Thoracic aorta (tissue), 2 donors: ENCODE data around the gene PACSIN2. TPM values are rescaled to one million over a fixed set of nuclear protein-coding genes. Genes with fewer than 3 reads are reported as not detected.
A peak's percentile ranks its signal among the peaks of the same experiment; 100 is the strongest.

Experiments
- ATAC-seq: fragments of 150-250 bp; one replicate; pipeline ENCODE4 v1.8.0; 2017; ENCODE audit warnings: low read depth; ENCODE audit not compliant: insufficient number of reproducible peaks, low FRiP score
- DNase-seq: peaks from one replicate; pipeline ENCODE4 v3.0.0-alpha.2; 2020; ENCODE audit warnings: low spot score
- H3K27ac ChIP-seq, 2 donors: fragments of 200-600 bp; sonication (generic); 1 replicate in 1 of 2; 2 replicates in 1 of 2; pipeline ENCODE4 v1.5.1; 2016; ENCODE audit warnings: mild to moderate bottlenecking in 2 of 2, moderate library complexity in 2 of 2
- H3K27me3 ChIP-seq: fragments of 200-600 bp; sonication (generic); replicated peaks from 2 replicates; pipeline ENCODE4 v1.6.0; 2016; ENCODE audit warnings: mild to moderate bottlenecking; ENCODE audit not compliant: insufficient read depth
- H3K36me3 ChIP-seq: fragments of 200-600 bp; sonication (generic); one replicate; pipeline ENCODE4 v1.5.1; 2016
- H3K4me1 ChIP-seq, 2 donors: fragments of 200-600 bp; sonication (generic); 1 replicate in 1 of 2; 2 replicates in 1 of 2; pipeline versions ENCODE4 v1.5.1 to v1.6.0; 2016; ENCODE audit warnings: low read depth in 2 of 2, mild to moderate bottlenecking in 1 of 2; ENCODE audit not compliant: control insufficient read depth in 1 of 2
- H3K4me3 ChIP-seq: fragments of 200-600 bp; sonication (generic); 2 replicates; pipeline ENCODE4 v1.5.1; 2016; ENCODE audit warnings: mild to moderate bottlenecking
- H3K9me3 ChIP-seq: fragments of 200-600 bp; sonication (generic); 2 replicates; pipeline ENCODE4 v1.5.1; 2016
- total RNA-seq, 2 donors: library from RNA; depleted of rRNA; stranded (reverse); fragments of >200 nt; gene quantifications; one replicate each; pipeline versions ENCODE4 v1.1.0 to v1.2.3, GENCODE V29; 2016
- TF ChIP-seq, protein P1 (sequence below): fragments of 200-600 bp; sonication (generic); IDR thresholded peaks from one replicate; pipeline ENCODE4 v1.5.1; 2019; ENCODE audit warnings: antibody characterized with exemption

The PACSIN2 gene
- total RNA-seq, 2 donors from 2014 or later, result 135 to 155 TPM

DNA sequence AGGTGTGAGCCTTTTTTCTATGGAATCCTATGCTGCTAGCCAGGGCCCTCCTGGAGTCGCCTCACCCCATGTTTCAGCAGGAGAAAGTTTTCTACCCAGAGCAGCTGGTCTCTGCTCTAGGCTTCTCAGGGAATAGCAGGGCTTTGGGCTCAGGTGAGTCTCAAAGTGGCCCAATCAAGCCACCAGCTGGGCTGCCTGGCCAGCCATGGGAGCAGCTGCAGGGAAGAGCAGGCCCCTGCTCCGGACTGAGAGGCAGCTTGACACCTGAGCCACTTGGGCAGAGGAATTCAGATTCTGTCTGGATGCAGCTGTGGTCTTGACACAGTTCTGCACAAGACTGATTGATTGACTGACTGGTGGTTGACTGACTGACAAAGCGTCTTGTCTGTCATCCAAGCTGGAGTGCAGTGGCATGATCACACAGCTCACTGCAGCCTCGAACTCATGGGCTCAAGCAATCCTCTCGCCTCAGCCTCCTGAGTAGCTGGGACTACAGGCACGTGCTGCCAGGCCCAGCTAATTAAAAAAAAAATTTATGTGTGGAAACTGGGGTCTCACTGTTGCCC is 100.4 kb downstream of the PACSIN2 start:
- H3K27me3 ChIP-seq, result no peaks in the 10 kb centered on the region
- peaks cover 14% of the 10 kb centered on the region for H3K36me3 ChIP-seq
- no peak overlapping the region for H3K4me3 ChIP-seq
- TF ChIP-seq, protein P1, sequence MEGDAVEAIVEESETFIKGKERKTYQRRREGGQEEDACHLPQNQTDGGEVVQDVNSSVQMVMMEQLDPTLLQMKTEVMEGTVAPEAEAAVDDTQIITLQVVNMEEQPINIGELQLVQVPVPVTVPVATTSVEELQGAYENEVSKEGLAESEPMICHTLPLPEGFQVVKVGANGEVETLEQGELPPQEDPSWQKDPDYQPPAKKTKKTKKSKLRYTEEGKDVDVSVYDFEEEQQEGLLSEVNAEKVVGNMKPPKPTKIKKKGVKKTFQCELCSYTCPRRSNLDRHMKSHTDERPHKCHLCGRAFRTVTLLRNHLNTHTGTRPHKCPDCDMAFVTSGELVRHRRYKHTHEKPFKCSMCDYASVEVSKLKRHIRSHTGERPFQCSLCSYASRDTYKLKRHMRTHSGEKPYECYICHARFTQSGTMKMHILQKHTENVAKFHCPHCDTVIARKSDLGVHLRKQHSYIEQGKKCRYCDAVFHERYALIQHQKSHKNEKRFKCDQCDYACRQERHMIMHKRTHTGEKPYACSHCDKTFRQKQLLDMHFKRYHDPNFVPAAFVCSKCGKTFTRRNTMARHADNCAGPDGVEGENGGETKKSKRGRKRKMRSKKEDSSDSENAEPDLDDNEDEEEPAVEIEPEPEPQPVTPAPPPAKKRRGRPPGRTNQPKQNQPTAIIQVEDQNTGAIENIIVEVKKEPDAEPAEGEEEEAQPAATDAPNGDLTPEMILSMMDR, result no peak
- H3K9me3 ChIP-seq, result no peaks in the 10 kb centered on the region
- H3K4me1 ChIP-seq, result peaks cover 3 to 29% of the 10 kb centered on the region in 2 donors
- ATAC-seq (no peak), DNase-seq (no peak)
- no peak overlapping the region for H3K27ac ChIP-seq

DNA sequence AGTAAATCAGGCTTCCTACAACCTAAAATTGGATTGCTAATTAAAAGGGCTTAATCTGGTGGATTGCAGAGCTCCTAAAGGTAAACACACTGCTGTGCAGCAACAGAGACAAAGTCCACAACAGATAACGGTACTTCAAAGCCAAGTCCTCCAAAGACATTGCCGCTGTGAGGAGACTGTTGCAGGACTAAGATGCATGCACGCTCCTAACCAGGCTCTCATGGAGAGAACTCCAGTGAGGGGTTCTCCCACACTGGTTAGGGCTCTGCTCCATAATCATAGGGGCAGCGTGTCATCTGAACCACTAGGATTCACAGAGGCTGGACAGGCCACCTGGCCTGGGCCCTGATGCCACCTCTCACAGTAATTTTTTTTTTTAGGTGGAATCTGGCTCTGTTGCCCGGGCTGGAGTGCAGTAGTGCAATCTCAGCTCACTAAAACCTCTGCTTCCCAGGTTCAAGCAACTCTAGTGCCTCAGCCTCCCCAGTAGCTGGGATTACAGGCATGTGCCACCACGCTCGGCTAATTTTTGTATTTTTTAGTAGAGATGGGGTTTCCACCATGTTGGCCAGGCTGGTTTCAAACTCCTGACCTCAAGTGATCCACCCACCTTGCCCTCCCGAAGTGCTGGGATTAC is 101.0 kb downstream of the PACSIN2 start:
- H3K4me1 ChIP-seq, result peaks cover 1 to 29% of the 10 kb centered on the region in 2 donors
- no peak for DNase-seq

DNA sequence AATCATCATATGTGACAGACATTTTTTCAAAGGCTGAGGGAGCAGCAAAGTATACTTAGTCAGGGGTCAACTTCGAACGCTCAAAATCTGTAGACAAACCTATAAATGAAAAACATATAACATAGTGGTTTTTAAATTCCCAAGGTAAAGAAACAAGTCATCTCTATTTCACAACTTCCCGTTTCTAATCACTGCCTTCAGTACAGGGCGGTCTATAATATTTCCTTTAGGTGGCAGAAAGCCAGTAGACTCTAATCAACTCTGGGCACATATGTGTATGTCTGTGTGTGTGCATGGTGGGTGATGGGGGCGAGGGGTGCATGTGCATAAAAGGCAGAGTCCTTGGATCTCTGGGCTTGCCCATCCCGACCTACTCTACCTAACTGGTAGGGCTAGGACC is 102.9 kb downstream of the PACSIN2 start:
- Histone ChIP-seq H3K27ac (no peak overlapping the region), H3K36me3 (peaks cover 14% of the 10 kb centered on the region), H3K27me3 (no peaks in the 10 kb centered on the region), H3K4me3 (no peak overlapping the region), H3K4me1 (peaks cover 17 to 43% of the 10 kb centered on the region in 2 donors), H3K9me3 (no peaks in the 10 kb centered on the region)
- DNase-seq (no peak), ATAC-seq (no peak)
- TF ChIP-seq, protein P1, result no peak

More for the DNA sequence above, 101.0 kb downstream of the PACSIN2 start:
- H3K27ac ChIP-seq, result no peak overlapping the region
- H3K4me3 ChIP-seq, result no peak overlapping the region
- TF ChIP-seq, protein P1, result no peak
- H3K27me3 ChIP-seq, result no peaks in the 10 kb centered on the region
- H3K9me3 ChIP-seq, result no peaks in the 10 kb centered on the region
- ATAC-seq, result no peak
- H3K36me3 ChIP-seq, result peaks cover 14% of the 10 kb centered on the region

DNA sequence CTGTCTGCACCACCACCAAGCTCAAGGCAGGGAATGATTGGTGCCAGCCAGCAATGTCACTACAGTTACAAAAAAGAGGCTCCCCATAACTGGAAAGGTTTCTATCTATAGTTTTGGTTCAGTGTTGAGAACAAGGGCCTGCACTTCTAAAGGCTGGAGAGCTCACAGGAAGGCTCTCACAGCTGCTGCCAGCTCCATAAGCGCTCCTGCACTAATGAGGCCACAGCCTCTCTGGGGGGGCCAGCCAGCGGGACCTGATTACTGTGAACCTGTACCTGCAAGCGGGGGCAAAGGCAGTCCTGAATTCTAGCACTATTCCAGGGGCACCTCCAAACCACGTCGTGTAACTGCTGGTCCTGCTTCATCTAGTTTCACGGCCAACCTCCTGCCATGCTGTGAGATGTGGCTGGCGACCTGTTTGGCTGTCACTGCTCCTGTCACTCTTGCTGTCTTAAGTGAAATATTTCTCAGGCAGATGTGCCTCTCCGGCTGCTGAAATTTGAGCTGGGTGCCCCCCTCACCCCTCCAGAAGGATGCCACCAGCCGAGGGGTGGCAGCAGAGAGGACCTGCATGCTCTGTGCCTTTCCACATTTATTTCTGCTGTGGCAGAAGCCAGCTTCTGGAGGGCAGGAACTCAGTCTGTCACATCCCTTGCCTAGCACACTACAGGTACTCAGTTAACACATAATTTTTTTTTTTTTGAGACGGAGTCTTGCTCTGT is 104.6 kb downstream of the PACSIN2 start:
- Histone ChIP-seq H3K4me1 (peaks cover 28 to 59% of the 10 kb centered on the region in 2 donors), H3K4me3 (no peak overlapping the region), H3K27ac (peak overlapping the region; percentile 39 to 83), H3K9me3 (no peaks in the 10 kb centered on the region), H3K36me3 (peaks cover 14% of the 10 kb centered on the region), H3K27me3 (no peaks in the 10 kb centered on the region)
- DNase-seq (no peak), ATAC-seq (no peak)
- TF ChIP-seq, protein P1, result no peak

DNA sequence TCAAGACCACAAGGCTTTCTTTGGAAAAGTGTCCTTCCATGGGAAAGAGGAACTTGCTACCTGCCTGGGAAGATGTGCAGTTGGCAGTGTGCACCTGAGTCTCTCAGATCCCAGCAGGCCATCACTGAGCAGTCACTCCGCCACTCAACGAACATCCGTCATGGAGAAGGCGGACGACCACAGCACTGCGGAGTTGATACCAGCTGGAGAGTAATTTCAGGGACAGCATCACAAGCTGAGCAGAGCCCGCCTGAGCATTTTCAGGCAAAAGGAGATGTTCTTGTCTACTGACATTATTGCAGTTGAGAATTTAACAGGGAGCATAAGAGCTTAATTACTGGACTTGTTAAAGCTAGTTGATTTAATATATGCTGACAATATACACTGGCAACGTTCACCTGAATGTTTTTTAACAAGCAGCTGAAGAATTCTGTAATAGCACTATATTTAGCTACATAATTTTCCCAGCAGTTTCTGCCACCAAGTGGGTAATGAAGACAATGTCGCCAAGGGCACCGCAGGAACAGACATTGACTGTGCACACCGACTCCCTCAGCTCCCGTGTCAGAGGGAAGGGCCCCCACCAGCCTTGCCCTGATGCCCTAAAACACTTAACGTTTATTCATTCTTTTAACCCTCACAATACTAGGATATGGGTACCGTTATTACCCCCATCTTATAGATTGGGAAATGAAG is 105.4 kb downstream of the PACSIN2 start:
- Histone ChIP-seq H3K27ac (peak overlapping the region; percentile 69 to 83), H3K36me3 (peaks cover 14% of the 10 kb centered on the region), H3K4me1 (peaks cover 32 to 68% of the 10 kb centered on the region in 2 donors), H3K4me3 (no peak overlapping the region), H3K9me3 (no peaks in the 10 kb centered on the region), H3K27me3 (no peaks in the 10 kb centered on the region)
- ATAC-seq, result no peak
- TF ChIP-seq, protein P1, result no peak
- DNase-seq, result no peak
